GM21447 (cell line): ENCODE data around the gene OR4E2.
"Not testable (repeated sequence)": the region's sequence is repeated elsewhere in the genome, so short reads cannot be mapped to it uniquely, and the experiment has no call there.

Experiments
- ATAC-seq: cut with Tn5 transposase; IDR thresholded peaks from one replicate; pipeline ENCODE4 v1.9.1; 2021; ENCODE audit not compliant: unreplicated experiment

The OR4E2 gene

GRCh38 chr14:21694425-21694824 lies 40.8 kb downstream of the OR4E2 start:
- no peak for ATAC-seq

DNA sequence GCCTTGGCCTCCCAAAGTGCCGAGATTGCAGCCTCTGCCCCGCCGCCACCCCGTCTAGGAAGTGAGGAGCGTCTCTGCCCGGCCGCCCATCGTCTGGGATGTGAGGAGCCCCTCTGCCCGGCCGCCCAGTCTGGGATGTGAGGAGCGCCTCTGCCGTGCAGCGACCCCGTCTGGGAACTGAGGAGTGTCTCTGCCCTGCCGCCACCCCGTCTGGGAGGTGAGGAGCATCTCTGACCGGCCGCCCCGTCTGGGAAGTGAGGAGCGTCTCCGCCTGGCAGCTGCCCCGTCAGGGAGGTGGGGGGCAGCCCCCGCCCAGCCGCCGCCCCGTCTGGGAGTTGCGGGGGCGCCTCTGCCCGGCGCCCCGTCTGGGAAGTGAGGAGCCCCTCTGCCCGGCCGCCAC lies 44.0 kb downstream of the OR4E2 start:
- not testable (repeated sequence) for ATAC-seq

GRCh38 chr14:21698538-21698937 lies 44.9 kb downstream of the OR4E2 start:
- not testable (repeated sequence) for ATAC-seq

GRCh38 chr14:21699551-21699950 lies 45.9 kb downstream of the OR4E2 start:
- ATAC-seq = no peak

GRCh38 chr14:21702316-21702715 lies 48.7 kb downstream of the OR4E2 start:
- ATAC-seq = no peak

GRCh38 chr14:21703357-21704326 lies 50.0 kb downstream of the OR4E2 start:
- ATAC-seq = no peak

DNA sequence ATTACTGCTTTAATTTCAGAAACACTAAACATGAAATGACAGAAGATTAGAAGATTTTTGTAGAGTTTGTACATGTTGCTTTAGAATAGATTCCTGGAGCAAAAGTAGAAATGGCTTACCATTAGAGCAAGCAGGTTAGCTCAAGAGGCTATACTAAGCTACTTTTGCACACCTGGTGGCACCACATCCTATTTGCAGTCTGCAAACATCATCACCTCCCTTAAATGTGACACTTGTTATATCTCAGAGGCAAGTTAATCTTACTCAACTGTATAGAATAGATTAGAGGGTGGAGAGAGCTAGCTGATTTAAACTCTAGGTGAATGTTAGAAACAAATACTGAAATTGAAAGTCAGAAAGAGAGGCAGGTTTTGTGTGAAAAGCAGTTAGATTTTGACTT lies 50.7 kb downstream of the OR4E2 start:
- no peak for ATAC-seq

GRCh38 chr14:21711360-21711961 lies 57.8 kb downstream of the OR4E2 start:
- ATAC-seq = no peak

GRCh38 chr14:21712036-21712435 lies 58.4 kb downstream of the OR4E2 start:
- ATAC-seq = no peak

GRCh38 chr14:21714318-21714929 lies 60.8 kb downstream of the OR4E2 start:
- ATAC-seq = no peak
